Renal cortex interstitium (tissue), 11 donors: ENCODE measurements around the gene ZNF780B. TPM values are rescaled to one million over a fixed set of nuclear protein-coding genes. Genes with fewer than 3 reads are reported as not detected.

ENCODE experiments used
- DNase-seq, 11 donors: peaks; one replicate each; pipeline ENCODE4 v3.0.0-alpha.2; 2013; ENCODE audit warnings: low read depth in 9 of 11, low spot score in 4 of 11; ENCODE audit errors: extremely low read depth in 1 of 11
- polyA plus RNA-seq, 3 donors: library from polyadenylated mRNA; unstranded; fragments of 120-200 nt; gene quantifications; one replicate each; pipeline ENCODE4 v1.2.1, GENCODE V29; 2013; ENCODE audit not compliant: insufficient read length in 3 of 3

The ZNF780B gene
- polyA plus RNA-seq, 3 donors, result 22.8 to 42.6 (median 25.5) TPM

DNA sequence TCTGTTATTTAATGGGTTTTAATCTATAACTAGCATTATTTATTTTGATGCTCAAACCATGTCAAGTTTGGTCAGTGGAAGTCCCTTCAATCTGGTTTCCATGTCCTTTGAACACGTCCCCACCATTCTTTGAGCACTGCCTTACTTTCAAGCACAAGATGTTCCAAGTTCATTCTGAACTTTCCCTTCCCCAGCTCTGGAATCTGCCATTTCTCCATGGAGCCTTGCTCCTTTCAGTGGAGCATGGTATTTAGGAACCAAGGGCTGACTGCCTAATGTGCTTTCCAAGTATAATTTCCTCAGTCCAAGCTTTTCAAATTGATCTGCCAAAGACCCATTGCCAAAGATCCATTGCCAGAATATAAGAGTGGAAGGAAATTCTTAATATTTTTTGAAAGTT, 60.2 kb downstream of the ZNF780B start:
- DNase-seq, result no peak

DNA sequence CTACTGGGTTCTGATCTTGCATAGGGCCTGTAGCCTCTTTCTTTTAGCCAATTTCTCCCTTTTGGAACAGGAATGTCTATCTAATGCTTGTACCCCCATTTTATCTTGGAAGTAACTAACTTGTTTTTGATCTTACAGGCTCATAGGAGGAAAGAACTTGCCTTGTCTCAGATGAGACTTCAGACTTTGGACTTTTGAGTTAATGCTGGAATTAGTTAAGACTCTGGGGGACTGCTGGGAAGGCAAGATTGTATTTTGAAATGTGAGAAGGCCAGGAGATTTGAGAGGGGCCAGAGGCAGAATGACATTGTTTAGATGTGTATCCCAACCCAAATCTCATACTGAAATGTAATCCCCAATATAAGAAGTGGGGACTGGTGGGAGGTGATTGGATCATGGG, 61.7 kb downstream of the ZNF780B start:
- DNase-seq, result peak in 1 of 11 donors; percentile 9

DNA sequence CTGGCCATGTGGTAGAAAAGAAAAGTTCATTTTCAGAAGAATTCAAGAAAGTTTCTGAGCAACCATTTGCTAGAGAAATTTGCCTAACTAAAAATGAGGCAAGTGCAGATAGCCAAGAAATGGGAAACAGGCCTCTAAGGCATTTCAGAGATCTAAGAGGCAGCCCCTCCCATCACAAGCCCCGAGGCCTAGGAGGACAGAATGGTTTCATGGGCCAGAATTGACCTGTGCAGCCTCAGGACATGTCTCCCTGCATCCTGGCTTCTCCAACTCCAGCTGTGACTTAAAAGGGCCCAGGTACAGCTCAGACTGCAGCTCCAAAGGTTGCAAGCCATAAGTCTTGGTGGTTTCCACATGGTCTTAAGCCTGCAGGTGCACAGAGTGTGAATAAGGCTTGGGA, 62.4 kb downstream of the ZNF780B start:
- no peak for DNase-seq

DNA sequence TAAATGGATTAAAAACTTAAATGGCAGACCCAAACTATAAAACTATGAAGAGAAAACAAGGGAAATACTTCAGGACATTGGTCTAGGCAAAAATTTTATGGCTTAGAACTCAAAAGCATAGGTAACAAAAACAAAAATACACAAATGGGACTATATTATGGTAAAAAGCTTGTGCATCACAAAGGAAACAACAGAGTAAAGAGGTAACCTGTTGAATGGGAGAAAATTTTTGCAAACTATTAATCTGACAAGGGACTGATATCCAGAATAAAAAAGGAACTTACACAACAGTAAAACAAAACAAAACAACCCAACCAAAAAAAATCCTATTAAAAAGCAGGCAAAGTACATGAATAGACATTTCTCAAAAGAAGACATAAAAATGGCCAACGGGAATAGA, 68.4 kb downstream of the ZNF780B start:
- DNase-seq, result no peak

DNA sequence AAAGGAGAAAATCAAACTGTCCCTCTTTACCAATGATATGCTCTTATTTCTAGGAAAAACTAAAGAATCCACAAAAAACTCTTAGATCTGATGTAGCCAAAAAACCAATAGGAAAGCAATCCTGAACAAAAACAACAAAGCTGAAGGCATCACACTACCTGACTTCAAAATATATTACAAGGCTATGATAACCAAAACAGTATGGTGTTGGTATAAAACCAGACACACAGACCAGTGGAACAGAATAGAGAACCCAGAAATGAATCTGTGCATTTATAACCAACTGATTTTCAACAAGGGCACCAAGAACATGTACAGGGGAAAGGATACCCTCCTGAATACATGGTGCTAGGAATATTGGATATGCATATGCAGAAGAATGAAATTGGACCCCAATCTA, 68.9 kb downstream of the ZNF780B start:
- DNase-seq, result no peak

DNA sequence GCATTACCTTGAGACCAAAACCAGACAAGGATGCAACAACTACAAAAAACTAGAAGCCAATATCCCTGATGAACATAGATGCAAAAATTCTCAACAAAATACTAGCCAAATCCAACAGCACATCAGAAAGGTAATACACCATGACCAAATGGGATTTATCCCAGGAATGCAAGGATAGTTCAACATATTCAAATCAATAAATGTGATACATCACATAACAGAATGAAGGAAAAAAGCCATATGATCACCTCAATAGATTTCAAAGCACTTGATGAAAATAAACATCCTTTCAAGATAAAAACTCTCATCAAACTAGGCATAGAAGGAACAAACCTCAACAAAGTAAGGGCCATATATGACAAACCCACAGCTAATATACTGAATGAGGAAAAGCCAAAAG, 69.4 kb downstream of the ZNF780B start:
- DNase-seq, result no peak

DNA sequence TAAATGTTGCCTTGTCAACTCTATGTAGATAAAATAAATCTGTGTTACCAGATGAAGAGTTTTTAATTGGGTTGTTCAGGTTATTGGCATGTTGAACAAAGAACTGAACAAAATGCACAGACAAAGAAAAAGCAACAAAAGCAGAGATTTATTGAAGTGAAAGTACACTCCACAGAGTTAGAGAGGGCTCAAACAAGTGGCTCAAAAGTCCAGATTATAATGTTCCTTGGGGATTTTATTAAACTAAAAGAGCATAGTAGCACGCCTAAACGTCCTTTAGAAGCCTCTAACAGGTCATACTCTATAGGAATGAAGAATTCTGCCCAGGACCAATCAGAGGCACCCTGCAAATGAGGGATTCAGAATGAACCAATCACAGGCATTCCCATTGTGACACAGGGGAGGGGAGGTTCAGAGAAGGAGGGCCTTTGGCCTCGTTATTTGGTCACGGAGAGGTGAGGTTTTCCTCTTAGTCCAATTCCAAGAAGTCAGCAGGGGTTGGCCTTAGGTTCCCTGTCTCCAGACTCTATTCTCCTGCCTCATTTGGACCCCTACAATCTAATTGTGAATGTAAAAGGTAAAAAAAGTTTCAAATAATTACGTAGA, 72.2 kb downstream of the ZNF780B start:
- DNase-seq, result no peak

DNA sequence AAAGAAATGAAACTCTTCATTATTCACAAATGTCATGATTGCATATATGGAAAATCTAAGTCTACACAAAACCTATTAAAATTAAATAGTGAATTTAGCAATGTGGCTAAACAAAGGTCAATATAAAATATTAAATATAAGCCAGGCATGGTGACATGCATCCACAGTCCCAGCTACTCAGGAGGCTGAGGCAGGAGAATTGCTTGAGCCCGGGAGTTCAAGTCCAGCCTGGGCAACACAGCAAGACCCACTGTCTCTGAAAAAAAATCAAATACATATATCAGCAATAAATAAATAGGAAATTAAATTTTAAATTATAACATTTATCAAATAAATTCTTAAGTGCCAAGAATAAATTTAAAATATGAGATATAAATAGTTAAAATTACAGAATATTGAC, 73.1 kb downstream of the ZNF780B start:
- no peak for DNase-seq

Other genes starting within 250 kb of the ZNF780B start
- gene DYRK1B, start 222.1 kb downstream of the ZNF780B start, polyA plus RNA-seq, result 10 to 100 TPM; 31.3 to 37.5 (median 36.1) TPM
- 100 to 1,000 TPM; 288 to 390 (median 331) TPM for gene FBL, start 209.9 kb downstream of the ZNF780B start, polyA plus RNA-seq
- gene FCGBP, start 121.6 kb downstream of the ZNF780B start, polyA plus RNA-seq, result 10 to 100 TPM in 1 of 3 donors, 1 to 10 TPM in 2; 5.7 to 13.2 (median 9.4) TPM
- gene PSMC4, start 85.1 kb downstream of the ZNF780B start, polyA plus RNA-seq, result 100 to 1,000 TPM in 2 of 3 donors, 10 to 100 TPM in 1; 83.5 to 104 (median 101) TPM
- gene ZNF546, start 59.2 kb downstream of the ZNF780B start, polyA plus RNA-seq, result 10 to 100 TPM in 1 of 3 donors, 1 to 10 TPM in 2; 6.1 to 10.8 (median 6.2) TPM
- gene ZNF780A, start 34.7 kb upstream of the ZNF780B start, polyA plus RNA-seq, result 10 to 100 TPM; 18.7 to 20.3 (median 19.7) TPM
- 10 to 100 TPM in 2 of 3 donors, 1 to 10 TPM in 1; 9.2 to 19.6 (median 17.4) TPM for gene MAP3K10, start 135.2 kb upstream of the ZNF780B start, polyA plus RNA-seq
- gene TTC9B, start 162.2 kb upstream of the ZNF780B start, polyA plus RNA-seq, result under 1 TPM; 0.11 to 0.26 (median 0.12) TPM
- gene CCNP, start 170.5 kb upstream of the ZNF780B start, polyA plus RNA-seq, result 1 to 10 TPM; 1.1 to 2.3 (median 1.2) TPM
- 100 to 1,000 TPM; 144 to 248 (median 180) TPM for gene AKT2, start 229.1 kb upstream of the ZNF780B start, polyA plus RNA-seq